ENCODE data around the gene APBB2. TPM values are rescaled to one million over a fixed set of nuclear protein-coding genes. Genes with fewer than 3 reads are reported as not detected.

APBB2 gene
- total and polyA plus RNA-seq, 2 of the 4 experiments (the other 2 are of a cell fraction), result 47.9 to 75.5 TPM

DNA sequence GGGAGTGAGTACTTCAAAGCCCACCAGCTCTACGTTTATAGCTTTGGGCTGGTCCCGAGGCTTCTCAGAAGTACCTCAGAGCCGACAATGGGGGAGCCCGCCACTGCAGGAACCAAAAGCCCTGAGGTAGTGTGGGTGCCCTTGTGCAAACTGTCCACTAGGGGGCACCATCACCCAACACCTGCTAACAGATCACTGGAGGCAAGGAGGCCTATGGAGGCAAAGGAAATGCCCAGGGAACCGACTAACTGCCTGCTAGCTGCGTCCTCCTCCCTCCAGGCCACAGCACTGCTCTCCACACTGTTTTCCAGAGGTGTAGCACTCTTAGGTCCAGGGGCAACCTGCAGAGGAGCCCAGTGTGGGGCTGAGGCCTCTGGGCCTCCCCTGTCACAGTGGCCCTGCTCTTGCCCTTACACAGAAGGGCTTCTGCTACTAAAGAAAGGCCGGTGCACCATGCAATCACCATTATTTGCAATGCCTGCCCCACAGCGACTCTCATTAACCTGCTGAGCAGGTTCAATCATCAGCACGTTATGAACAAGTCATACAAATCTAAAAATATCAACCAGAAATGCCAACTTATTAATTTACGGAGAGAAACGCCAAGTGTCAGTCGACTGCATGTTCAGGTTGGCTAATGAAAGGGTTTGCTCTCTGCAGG lies 305.5 kb downstream of the APBB2 start:
- H4K91ac ChIP-seq (ENCODE audit: insufficient read depth, low read depth, low read length), result no peak overlapping the region
- no peak overlapping the region for H3K14ac ChIP-seq (replicated peaks; ENCODE audit: low read depth, low read length)
- DNase-seq, result peak; percentile 76
- peak overlapping the region; percentile 26 for H2BK120ac ChIP-seq (ENCODE audit: low read depth, low read length)
- no peaks in the 10 kb centered on the region for H3K9me3 ChIP-seq (ENCODE audit: control insufficient read depth, insufficient read depth, low read length)
- H3K79me1 ChIP-seq (ENCODE audit: low read depth in 1 of 2, low read length in 2 of 2), result no peaks in the 10 kb centered on the region
- peak overlapping the region; percentile 47 for H3K4ac ChIP-seq (ENCODE audit: low read depth, low read length)
- peak overlapping the region; percentile 22 for H2AK9ac ChIP-seq (replicated peaks; ENCODE audit: low read depth, low read length, poor library complexity)
- TF ChIP-seq MAZ (IDR thresholded peaks at IDR 0.05; ENCODE audit: borderline replicate concordance, low read depth, low read length) (0 out of 2 replicates have a peak, but pooled peaks have one; percentile 20), SMC3 (IDR thresholded peaks at IDR 0.05; ENCODE audit: low read depth, low read length) (peak; percentile 71), RFX5 (IDR thresholded peaks at IDR 0.05; ENCODE audit: low read depth, low read length) (no peak), RAD21 (IDR thresholded peaks at IDR 0.05; ENCODE audit: low read length) (peak; percentile 83), POLR2A (IDR thresholded peaks at IDR 0.05; ENCODE audit: low read depth, low read length) (no peak), RCOR1 (IDR thresholded peaks at IDR 0.05; ENCODE audit: insufficient replicate concordance, low read length) (peak; percentile 33)
- TF ChIP-seq, protein P1, sequence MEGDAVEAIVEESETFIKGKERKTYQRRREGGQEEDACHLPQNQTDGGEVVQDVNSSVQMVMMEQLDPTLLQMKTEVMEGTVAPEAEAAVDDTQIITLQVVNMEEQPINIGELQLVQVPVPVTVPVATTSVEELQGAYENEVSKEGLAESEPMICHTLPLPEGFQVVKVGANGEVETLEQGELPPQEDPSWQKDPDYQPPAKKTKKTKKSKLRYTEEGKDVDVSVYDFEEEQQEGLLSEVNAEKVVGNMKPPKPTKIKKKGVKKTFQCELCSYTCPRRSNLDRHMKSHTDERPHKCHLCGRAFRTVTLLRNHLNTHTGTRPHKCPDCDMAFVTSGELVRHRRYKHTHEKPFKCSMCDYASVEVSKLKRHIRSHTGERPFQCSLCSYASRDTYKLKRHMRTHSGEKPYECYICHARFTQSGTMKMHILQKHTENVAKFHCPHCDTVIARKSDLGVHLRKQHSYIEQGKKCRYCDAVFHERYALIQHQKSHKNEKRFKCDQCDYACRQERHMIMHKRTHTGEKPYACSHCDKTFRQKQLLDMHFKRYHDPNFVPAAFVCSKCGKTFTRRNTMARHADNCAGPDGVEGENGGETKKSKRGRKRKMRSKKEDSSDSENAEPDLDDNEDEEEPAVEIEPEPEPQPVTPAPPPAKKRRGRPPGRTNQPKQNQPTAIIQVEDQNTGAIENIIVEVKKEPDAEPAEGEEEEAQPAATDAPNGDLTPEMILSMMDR (conservative IDR thresholded peaks at IDR 0.05; ENCODE audit: low read depth, low read length), result peak; percentile 89
- peak overlapping the region; percentile 70 for H2AFZ ChIP-seq (replicated peaks; ENCODE audit: low read length, poor library complexity)
- H3K4me1 ChIP-seq (ENCODE audit: control insufficient read depth, insufficient read depth, low read length), result peaks cover 12% of the 10 kb centered on the region
- H2BK15ac ChIP-seq (ENCODE audit: low read depth, low read length), result 0 out of 3 replicates have a peak overlapping the region, but pooled peaks have one; percentile 15
- no peak overlapping the region for H3K18ac ChIP-seq (ENCODE audit: low read depth, low read length)
- in situ Hi-C loops (cut with MboI; ENCODE audit: low sequenced_read_pairs) (loop anchor here (5.0 to 25.0 kb wide), 2 partner anchors 172 to 753 kb away; no protein-coding TSS in a partner anchor), dilution Hi-C loops (cut with HindIII; ENCODE audit: low sequenced_read_pairs, unreplicated experiment) (no loop called here), intact Hi-C loops (cut with micrococcal nuclease) (loop anchor here (1.0 kb wide), 1 partner anchor 15 kb away; no protein-coding TSS in a partner anchor)
- peak overlapping the region in 1 of 2 experiments; percentile 18; a peak in 1 of 4 replicates for H4K8ac ChIP-seq (ENCODE audit: low read depth in 2 of 2, low read length in 2 of 2)
- H4K20me1 ChIP-seq (ENCODE audit: insufficient read depth, low read length), result peaks cover 6% of the 10 kb centered on the region; the same call in 1 of the 2 replicates
- ChIA-PET POLR2A (ENCODE audit: unreplicated experiment) (no interaction called here), CTCF (interaction anchor here (0.6 to 1.2 kb wide), 3 partner anchors 9 to 20 kb away, joined by 3 to 4 read pairs (median 3); no protein-coding TSS in a partner anchor)
- no peak overlapping the region for H3K23ac ChIP-seq (ENCODE audit: low read depth, low read length)
- H2BK20ac ChIP-seq (ENCODE audit: low read depth, low read length), result peak overlapping the region; percentile 15; the same call in 1 of the 2 replicates
- H2AK5ac ChIP-seq (ENCODE audit: low read depth, low read length), result peak overlapping the region; percentile 80; the same call in 1 of the 2 replicates
- peak overlapping the region; percentile 48 for H2BK5ac ChIP-seq (ENCODE audit: low read depth, low read length, poor library complexity, severe bottlenecking)
- 60% methylated on average over 1 of the region's 12 CpGs; no CpG with 5 or more reads in 1 of the 2 experiments for WGBS, 2 experiments (ENCODE audit: extremely low coverage in 2 of 2, insufficient read length in 1 of 2)
- no TSS peak for BruUV-seq (replicated peaks)
- H3K4me2 ChIP-seq (ENCODE audit: low read depth, low read length), result 0 out of 2 replicates have a peak overlapping the region, but pooled peaks have one; percentile 6
- no peak overlapping the region for H4K5ac ChIP-seq (ENCODE audit: low read depth, low read length)
- H3K56ac ChIP-seq (ENCODE audit: extremely low read depth, insufficient read depth, low read length), result no peak overlapping the region
- ATAC-seq (ENCODE audit: low read depth), result peak; percentile 80
- H3K9ac ChIP-seq (ENCODE audit: low read depth, low read length), result no peak overlapping the region
- H3K4me3 ChIP-seq (ENCODE audit: insufficient read depth, low read depth, low read length), result no peak overlapping the region
- no peak overlapping the region; the same call in 1 of the 2 replicates for H3K27ac ChIP-seq (ENCODE audit: insufficient read depth, low read length)
- no peaks in the 10 kb centered on the region for H3K36me3 ChIP-seq (ENCODE audit: control insufficient read depth, insufficient read depth, low read length)
- H3K27me3 ChIP-seq (ENCODE audit: control insufficient read depth, insufficient read depth, low read length), result no peaks in the 10 kb centered on the region
- peaks cover 11% of the 10 kb centered on the region; the same call in 1 of the 2 replicates for H3K9me1 ChIP-seq (ENCODE audit: insufficient read depth, low read length)

All from IMR-90 (cell line).